GM19455 (cell line): ENCODE measurements around the gene FKBP4.

Source experiments
- ATAC-seq: cut with Tn5 transposase; IDR thresholded peaks from one replicate; pipeline ENCODE4 v1.9.1; 2021; ENCODE audit not compliant: unreplicated experiment

Gene FKBP4

DNA sequence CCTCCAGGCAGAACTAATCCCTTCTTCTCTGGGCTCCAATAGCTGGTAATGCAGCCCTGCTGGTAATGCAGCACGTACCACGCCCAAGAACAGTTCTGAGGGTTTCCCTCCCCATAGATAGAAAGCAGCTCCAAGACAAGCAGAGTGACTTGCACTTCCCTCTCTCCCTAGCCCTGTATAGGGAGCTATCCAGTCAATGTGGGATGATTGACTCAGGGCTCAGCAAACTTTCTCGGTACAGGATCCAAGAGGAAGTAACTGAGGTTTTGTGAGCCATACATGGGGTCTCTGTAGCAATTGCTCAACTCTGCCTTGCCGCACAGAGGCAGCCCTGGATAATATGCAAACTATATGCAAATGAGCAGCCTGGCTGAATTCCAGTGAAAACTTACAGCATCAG, 15.5 kb upstream of the FKBP4 start:
- no peak for ATAC-seq

DNA sequence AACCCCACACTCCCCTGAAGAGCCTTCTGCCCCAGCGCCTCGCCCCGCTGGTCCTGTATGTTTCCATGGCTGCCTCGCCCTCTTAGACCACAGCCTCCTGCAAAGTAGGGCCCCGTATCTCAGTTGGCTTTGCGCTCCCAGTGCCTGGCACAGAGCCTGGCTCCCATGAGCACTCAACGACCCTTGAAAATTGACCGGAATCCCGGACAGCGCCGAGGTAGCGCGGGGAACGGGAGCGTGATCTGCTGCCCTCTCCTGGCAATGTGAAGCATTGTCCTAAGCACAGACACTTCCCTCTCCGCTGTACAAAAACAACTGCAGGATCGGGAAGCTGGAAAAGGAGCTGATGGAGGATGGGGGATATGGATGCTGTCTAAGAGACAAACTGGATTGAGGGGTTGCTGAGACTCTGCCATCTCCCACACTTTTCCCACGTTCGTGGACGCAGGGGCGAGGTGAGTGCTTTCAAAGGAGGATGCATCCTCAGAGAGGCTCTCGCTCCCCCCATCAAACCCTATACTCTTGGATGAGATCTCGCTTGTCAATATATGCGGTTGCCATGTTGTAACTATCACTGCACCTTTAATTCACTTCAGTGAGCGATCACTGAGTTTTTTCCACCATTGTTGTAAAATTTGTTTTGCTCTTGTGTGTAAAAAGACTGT, 10.7 kb upstream of the FKBP4 start:
- ATAC-seq, result no peak

DNA sequence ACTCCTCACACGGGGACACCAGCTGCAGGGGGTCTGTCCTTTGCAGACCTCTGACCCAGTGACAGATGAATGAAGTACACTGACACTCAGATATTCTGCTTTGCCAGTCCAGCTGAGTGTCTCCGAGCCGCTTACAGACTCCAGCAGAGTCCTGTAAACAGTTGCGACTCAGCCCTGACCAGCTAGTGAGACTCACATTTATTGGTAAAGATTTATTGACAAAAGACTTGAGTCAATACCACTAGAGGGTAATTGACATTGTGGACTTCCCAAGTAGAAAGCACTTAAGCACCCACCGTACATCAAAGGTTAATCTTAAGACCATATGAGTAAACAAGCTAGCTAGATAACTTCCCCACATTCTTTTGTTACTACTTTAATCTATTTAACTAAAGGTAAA, 9.8 kb upstream of the FKBP4 start:
- no peak for ATAC-seq

DNA sequence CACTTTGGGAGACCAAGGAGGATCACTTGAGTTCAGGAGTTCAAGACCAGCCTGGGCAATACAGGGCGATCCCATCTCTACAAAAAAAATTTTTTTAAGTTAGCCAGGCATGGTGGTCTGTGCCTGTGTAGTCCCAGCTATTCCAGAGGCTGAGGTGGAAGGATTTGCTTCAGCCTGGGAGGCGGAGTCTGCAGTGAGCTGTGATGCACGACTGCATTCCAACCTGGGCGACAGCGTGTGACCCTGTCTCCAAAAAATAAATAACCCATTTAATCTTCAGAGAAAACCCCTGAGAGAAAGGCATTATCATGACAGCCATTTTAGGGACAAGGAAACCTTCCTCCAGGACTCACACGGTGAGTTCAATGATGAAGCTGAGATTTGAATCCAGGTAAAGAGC, 3.7 kb upstream of the FKBP4 start:
- ATAC-seq, result no peak

- no peak for ATAC-seq
Observed at GRCh38 chr12:2792671-2793500, 1.9 kb upstream of the FKBP4 start.

GRCh38 chr12:2793561-2793960, 1.2 kb upstream of the FKBP4 start:
- ATAC-seq, result no peak

DNA sequence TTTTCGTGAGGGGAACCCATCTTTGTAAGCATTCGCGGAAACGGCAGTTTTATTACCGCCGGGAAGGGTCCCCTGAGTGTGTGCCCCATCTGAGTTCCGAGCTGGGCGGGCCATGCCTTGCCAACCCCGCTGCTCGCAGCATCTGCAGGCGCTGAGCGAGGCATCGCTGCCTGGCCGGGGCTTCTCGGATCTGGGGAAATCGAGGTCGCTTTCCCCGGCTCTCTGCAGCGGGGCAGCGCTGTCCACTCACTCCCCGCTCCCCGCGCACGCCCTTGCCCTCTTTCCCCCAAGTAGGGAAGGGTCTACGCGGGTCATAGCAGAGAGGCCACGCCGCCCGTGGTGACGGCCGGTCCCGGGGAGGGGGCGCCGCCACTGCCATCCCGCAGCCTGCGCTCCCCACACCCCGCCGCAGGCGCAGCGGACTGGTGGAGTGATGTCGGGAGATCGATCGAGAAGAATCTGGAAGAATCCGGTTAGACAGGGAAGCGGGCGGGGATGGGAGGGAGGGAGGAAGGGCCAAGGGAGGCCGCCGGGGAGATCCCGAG, 507 bp upstream of the FKBP4 start:
- peak; percentile 10 for ATAC-seq

DNA sequence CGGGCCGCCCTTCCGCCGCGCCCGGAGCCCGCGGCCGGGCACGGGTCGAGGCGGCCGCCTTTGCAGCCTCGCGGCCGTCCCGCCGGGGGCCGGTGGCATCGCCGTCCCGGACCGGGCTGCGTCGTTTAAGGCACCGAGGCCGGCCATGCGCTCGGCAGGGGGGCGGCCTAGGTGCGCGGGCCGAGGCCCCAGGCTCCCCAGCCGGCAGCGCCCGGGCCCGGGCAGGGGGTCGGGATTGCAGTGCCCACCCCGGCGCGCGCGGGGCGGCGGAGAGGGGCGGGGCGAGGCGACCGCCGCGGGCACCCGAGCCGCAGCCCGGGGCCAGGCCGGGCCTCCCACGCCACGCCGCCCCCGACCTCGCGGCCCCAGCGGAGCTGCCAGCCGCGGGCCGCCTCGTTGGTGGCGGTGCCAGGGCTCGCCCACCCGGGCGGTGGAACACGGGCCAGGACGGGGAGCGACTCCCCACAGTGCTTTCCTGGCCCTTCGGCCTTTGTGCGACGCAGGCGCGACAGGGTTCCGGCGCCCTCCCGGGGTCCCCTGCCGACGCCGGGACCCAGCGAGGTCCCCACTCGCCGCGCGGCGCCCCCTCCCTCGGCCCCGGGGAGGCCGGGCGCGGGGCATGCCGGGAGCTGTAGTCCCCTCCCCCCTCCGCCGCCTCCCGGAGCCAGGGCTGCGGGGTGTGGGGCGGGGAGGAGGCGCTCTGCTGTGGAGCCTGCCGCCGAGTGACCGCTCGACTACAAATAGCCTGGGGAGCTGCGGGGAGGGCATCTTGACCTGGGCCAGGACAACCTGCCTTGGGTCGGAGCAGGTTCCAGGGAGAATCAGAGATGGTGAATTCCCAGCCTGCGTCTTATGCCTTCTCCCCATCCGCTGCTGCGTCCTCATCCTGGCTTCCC, 769 bp downstream of the FKBP4 start:
- ATAC-seq, result peak; percentile 63

DNA sequence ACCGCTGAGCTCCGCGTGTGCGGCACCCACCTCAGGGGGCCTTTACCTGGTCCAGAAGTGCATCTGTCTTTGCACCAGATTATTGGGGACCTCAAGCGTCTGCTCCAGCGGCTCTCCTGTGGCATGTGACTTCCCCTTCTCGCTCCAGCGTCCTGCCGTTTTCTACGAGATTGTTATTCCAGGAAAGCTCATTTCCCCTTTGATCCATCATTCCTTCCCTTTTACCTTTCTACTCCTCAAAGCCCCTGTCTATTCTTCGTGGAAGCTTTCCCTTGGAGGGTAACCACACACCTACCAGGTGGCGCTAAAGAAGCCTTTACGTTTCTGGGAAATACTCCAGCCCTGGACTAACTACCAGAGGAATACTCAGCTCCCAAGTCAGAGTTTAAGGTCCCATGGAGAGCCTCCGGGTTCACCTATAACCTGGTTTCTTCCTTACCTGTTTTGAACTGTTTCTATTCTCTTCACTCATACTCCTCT, 1.5 kb downstream of the FKBP4 start:
- ATAC-seq, result no peak

- no peak for ATAC-seq
Observed at GRCh38 chr12:2797721-2798418, 3.1 kb downstream of the FKBP4 start.

- no peak for ATAC-seq
Observed at GRCh38 chr12:2800046-2800570, 5.3 kb downstream of the FKBP4 start.

DNA sequence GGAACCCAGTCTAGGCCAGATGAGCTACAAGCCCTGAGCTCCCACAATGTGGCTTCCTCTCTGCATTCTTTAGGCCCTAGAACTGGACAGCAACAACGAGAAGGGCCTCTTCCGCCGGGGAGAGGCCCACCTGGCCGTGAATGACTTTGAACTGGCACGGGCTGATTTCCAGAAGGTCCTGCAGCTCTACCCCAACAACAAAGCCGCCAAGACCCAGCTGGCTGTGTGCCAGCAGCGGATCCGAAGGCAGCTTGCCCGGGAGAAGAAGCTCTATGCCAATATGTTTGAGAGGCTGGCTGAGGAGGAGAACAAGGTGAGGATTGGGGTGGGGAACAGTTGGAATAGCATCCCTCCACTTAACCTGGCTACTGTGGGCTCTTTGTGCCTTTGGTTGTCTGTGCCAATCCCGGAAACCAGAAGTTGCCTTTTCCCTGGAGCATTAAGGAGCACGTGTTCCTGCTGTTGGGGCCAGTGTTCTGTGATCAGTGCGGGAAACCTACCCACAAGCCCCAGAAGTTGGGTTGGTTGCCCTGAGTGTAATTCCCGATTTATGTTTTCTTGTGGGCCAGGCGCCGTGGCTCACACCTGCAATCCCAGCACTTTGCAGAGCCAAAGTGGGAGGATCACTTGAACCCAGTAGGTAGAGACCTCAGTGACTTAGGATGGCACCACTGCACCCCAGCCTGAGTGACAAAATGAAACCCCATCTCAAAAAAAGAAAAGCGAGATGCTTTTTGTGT, 6.4 kb downstream of the FKBP4 start:
- no peak for ATAC-seq

DNA sequence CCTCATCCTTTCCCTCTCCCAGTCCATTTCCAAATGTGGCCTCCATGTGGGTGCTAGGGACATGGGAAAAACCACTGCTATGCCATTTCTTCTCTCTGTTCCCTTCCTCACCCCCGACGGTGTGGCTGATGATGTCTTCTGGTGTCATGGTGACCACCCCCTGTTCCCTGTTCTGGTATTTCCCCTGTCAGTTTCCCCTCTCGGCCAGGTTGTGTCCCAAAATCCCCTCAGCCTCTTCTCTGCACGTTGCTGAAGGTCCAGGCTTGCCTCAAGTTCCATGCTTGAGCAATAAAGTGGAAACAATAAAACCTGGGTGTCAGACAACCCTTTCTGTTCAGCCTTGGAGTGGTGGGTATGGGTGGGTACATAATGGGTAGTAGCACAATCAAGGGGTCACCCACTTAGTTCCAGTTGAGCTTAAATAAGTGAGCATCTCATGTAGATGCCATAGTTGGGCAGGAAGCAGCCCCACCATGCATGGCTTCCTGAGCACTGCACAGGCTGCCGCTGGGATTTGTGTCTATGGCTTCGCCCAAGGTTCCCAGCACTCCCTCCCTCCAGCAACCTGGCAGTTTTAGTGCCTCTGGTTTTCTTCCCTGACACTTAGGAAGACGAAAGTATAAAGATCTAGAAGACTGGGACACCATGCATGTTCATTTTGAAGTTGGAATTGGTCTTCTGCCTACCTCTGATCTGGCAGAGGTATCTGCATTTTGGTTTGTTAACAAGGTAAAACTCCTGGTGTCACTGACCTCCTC, 9.0 kb downstream of the FKBP4 start:
- ATAC-seq, result no peak

DNA sequence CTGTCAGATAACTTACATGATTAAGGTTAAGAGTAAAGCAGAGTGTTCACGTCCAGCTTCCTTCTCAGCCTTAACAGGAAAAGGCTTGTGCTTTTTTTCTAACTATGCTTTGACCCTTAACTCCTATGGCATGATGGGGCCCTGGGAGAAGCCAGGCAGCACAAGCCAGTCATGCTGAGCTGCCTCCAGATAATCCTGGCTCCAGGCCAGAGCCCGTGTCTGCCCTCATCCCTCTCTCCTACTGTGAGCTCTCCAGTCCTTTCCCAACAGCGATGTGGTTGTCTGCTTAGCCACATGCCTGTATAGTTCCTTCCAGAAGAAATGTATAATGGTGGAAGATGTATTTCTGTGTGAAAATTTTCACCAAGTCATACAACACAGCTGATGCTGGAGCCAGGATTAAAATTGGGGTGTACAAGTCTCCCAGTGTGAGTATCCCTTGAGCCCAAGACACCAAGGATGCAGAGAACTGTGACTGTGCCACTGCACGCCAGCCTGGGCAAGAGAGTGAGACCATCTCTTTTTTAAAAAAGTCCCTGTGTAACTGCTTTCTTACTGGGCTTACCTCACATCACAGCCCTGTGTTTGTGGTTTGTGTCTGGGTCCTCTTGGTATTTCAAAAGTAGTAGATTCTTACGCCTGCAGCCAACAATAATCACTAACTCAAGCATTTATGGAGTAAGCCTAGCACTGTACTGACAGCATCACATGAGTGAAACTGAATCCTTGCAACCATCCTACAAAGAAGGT, 9.8 kb downstream of the FKBP4 start:
- ATAC-seq, result no peak

GRCh38 chr12:2805143-2805520, 10.4 kb downstream of the FKBP4 start:
- ATAC-seq, result no peak

- no peak for ATAC-seq
Observed at GRCh38 chr12:2806700-2807099, 11.9 kb downstream of the FKBP4 start.

DNA sequence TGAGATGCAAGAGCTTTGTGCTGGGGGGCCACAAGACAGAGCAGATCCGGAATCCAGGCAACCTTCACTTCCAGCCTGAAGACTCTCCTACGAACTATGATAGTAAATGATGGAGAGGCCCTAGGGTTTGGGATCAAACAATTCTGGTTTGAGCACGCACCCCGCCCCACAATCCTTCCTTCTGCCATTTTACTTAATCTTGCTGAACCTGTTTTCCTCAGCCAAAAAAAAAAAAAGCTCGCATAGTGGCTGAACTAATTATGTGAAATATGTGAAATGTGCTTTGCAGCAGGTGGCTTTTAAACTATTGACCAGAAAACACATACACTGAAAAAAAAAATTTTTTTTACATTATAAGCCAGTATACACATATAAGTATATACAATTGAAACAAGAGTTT, 17.0 kb downstream of the FKBP4 start:
- ATAC-seq, result no peak
